Measurements from ENCODE around the gene MT1G.

DNA sequence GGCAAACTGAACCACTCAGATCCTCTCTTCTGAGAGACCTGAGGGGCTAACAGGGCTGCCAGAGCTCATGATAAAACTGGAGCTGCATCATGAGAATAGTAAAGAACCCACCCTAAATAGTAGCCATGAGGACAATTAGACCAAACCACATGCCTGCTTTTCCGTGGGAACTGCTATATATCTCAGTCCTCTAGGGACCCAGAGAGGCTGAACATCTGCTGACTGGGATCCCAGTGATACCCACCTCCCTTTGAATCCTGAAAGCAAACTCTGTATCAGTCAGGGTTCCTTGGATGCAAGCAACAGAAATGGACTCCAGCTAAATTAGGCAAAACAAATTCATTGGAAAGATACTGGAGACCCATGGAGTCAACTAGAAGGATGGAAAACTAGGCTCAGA lies 20.9 kb upstream of the MT1G start:
- TF ChIP-seq, protein P1, sequence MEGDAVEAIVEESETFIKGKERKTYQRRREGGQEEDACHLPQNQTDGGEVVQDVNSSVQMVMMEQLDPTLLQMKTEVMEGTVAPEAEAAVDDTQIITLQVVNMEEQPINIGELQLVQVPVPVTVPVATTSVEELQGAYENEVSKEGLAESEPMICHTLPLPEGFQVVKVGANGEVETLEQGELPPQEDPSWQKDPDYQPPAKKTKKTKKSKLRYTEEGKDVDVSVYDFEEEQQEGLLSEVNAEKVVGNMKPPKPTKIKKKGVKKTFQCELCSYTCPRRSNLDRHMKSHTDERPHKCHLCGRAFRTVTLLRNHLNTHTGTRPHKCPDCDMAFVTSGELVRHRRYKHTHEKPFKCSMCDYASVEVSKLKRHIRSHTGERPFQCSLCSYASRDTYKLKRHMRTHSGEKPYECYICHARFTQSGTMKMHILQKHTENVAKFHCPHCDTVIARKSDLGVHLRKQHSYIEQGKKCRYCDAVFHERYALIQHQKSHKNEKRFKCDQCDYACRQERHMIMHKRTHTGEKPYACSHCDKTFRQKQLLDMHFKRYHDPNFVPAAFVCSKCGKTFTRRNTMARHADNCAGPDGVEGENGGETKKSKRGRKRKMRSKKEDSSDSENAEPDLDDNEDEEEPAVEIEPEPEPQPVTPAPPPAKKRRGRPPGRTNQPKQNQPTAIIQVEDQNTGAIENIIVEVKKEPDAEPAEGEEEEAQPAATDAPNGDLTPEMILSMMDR (IDR thresholded peaks at IDR 0.05; ENCODE audit: low read depth, low read length, poor library complexity, severe bottlenecking): no peak
- no peak for TF ChIP-seq EZH2phosphoT487 (IDR thresholded peaks at IDR 0.05; ENCODE audit: borderline replicate concordance, low read length)
